K562 (cell line): ENCODE data around the gene EPSTI1. TPM values are rescaled to one million over a fixed set of nuclear protein-coding genes. Genes with fewer than 3 reads are reported as not detected.

Experiments used
- ATAC-seq: fragments of 200-7000 bp; cut with Tn5 transposase; 3 replicates; pipeline ENCODE4 v1.9.1; 2020; ENCODE audit warnings: moderate library complexity
- BruUV-seq: library from RNA; stranded (reverse); fragments of 400-500 nt; replicated peaks from 2 replicates; lab custom pipeline; 2021; lab: Mats Ljungman, UMichigan
- CTCF ChIA-PET: fragments of 300-600 bp; formaldehyde crosslinking; extraction: SDS; loops from one replicate; lab custom pipeline; 2021; ENCODE audit warnings: low intra/inter-chr PET ratio; lab: Yijun Ruan, JAX
- POLR2A ChIA-PET: fragments of 300-600, 350-650 bp; sonication (Branson Sonifier 250); formaldehyde crosslinking; extraction: SDS; loops from one replicate; lab custom pipeline; 2021; ENCODE audit warnings: antibody characterized with exemption, inconsistent platforms; lab: Yijun Ruan, JAX
- DNase-seq, 4 experiments: peaks; one replicate each; pipeline versions ENCODE4 v3.0.0 to v3.0.0-alpha.2; 2011 to 2018; ENCODE audit warnings: low spot score in 3 of 4, mixed read lengths in 3 of 4; ENCODE audit errors: extremely low read depth in 1 of 4
- FAIRE-seq: peaks from 2 replicates; lab custom pipeline; 2011; peaks lifted over from hg19 to GRCh38; lab: Jason Lieb, UNC
- H2AFZ ChIP-seq: 2 replicates; pipeline ENCODE4 v1.6.0; 2011; ENCODE audit warnings: low read depth, low read length, control low read depth, inconsistent platforms
- H3K27ac ChIP-seq: fragments of 200-600 bp; 3 replicates; pipeline ENCODE4 v1.8.0; 2011; ENCODE audit warnings: low read depth, mild to moderate bottlenecking, control low read depth, inconsistent platforms, low read length, moderate library complexity, mixed read lengths; ENCODE audit errors: extremely low read depth
- H3K27me3 ChIP-seq, 2 experiments: fragments of 300-600 bp in 1 of 2; 2 replicates in 1 of 2; 3 replicates in 1 of 2; pipeline versions ENCODE4 v1.6.0 to v1.8.0; 2011; ENCODE audit warnings: inconsistent platforms in 2 of 2, low read length in 2 of 2, mild to moderate bottlenecking in 1 of 2, mixed read lengths in 1 of 2, moderate library complexity in 1 of 2; ENCODE audit not compliant: control insufficient read depth in 2 of 2, insufficient read depth in 2 of 2
- H3K36me3 ChIP-seq: fragments of 300-600 bp; 3 replicates; pipeline ENCODE4 v1.8.0; 2011; ENCODE audit warnings: mild to moderate bottlenecking, low read length, inconsistent platforms; ENCODE audit not compliant: control insufficient read depth, insufficient read depth
- H3K4me1 ChIP-seq, 2 experiments: fragments of 200-600 bp in 1 of 2; replicated peaks in 1 of 2; 2 replicates in 1 of 2; 3 replicates in 1 of 2; pipeline versions ENCODE4 v1.5.1 to v1.8.0; 2011; ENCODE audit warnings: inconsistent platforms in 2 of 2, low read length in 2 of 2, mild to moderate bottlenecking in 1 of 2, mixed read lengths in 1 of 2, moderate library complexity in 1 of 2; ENCODE audit not compliant: control insufficient read depth in 2 of 2, insufficient read depth in 2 of 2
- H3K4me2 ChIP-seq: 2 replicates; pipeline ENCODE4 v1.6.1; 2011; ENCODE audit warnings: low read length, control low read depth, inconsistent platforms, mixed read lengths; ENCODE audit not compliant: insufficient read depth
- H3K4me3 ChIP-seq: fragments of 200-600 bp; sonication (generic), shearing (Covaris generic); 2 replicates; pipeline ENCODE4 v1.5.1; 2016; ENCODE audit warnings: control low read depth, inconsistent platforms
- H3K79me2 ChIP-seq: fragments of 200-600 bp; 3 replicates; pipeline ENCODE4 v1.8.0; 2011; ENCODE audit warnings: low read length, inconsistent platforms; ENCODE audit not compliant: control insufficient read depth, insufficient read depth
- H3K9ac ChIP-seq, 2 experiments: 2 replicates each; pipeline versions ENCODE4 v1.6.0 to v1.6.1; 2011; ENCODE audit warnings: low read depth in 2 of 2, low read length in 2 of 2, control low read depth in 1 of 2, inconsistent platforms in 1 of 2, mild to moderate bottlenecking in 1 of 2, mixed read lengths in 1 of 2; ENCODE audit not compliant: insufficient read depth in 1 of 2
- H3K9me1 ChIP-seq: one replicate; pipeline ENCODE4 v1.6.0; 2011; ENCODE audit warnings: inconsistent platforms, mild to moderate bottlenecking, low read length, moderate library complexity; ENCODE audit not compliant: control insufficient read depth, insufficient read depth
- H3K9me3 ChIP-seq: replicated peaks from 2 replicates; pipeline ENCODE4 v1.5.1; 2011; ENCODE audit warnings: low read depth, low read length, inconsistent platforms; ENCODE audit not compliant: control insufficient read depth, insufficient read depth
- H4K20me1 ChIP-seq: replicated peaks from 2 replicates; pipeline ENCODE4 v1.6.1; 2011; ENCODE audit warnings: low read length, inconsistent platforms, mixed read lengths; ENCODE audit not compliant: control insufficient read depth, insufficient read depth
- CEBPG ChIP-seq, 3 experiments: fragments of 200-800 bp in 1 of 3; sonication (Bioruptor generic) in 1 of 3; sonication (generic) in 1 of 3; formaldehyde crosslinking in 1 of 3; IDR thresholded peaks in 2 of 3; conservative IDR thresholded peaks in 1 of 3; 2 replicates each; pipeline versions ENCODE4 v1.6.1 to v1.8.0; 2016 to 2022; ENCODE audit warnings: missing compliant biosample characterization in 2 of 3, missing genetic modification characterization in 2 of 3, mild to moderate bottlenecking in 1 of 3, missing genetic modification reagents in 1 of 3
- E2F4 ChIP-seq: sonication (generic); formaldehyde crosslinking; IDR thresholded peaks from 2 replicates; pipeline ENCODE4 v1.8.0; 2022; ENCODE audit warnings: mild to moderate bottlenecking, low read depth, missing genetic modification reagents
- KDM2B ChIP-seq: fragments of 250-450 bp; sonication (Bioruptor Pico); IDR thresholded peaks from 2 replicates; pipeline ENCODE4 v1.8.0; 2021; ENCODE audit warnings: mild to moderate bottlenecking, moderate library complexity
- PTRF ChIP-seq: fragments of 450-650 bp; IDR thresholded peaks from 2 replicates; pipeline ENCODE4 v1.6.1; 2016; ENCODE audit warnings: mild to moderate bottlenecking, missing genetic modification characterization, missing compliant biosample characterization
- THRAP3 ChIP-seq: fragments of 450-650 bp; IDR thresholded peaks from 2 replicates; pipeline ENCODE4 v1.6.1; 2016; ENCODE audit warnings: mild to moderate bottlenecking, inconsistent platforms, borderline replicate concordance
- ZFPM2 ChIP-seq: fragments of 250-450 bp; sonication (Bioruptor Pico); IDR thresholded peaks from 2 replicates; pipeline ENCODE4 v1.5.1; 2022; ENCODE audit warnings: mild to moderate bottlenecking
- WGBS: fragments of 100-300 bp; shearing (Covaris generic); methylation state at CpG from one replicate; pipeline ENCODE4 v1.1.6; 2016; ENCODE audit warnings: low coverage, mixed read lengths; ENCODE audit not compliant: insufficient coverage; ENCODE audit errors: missing lambda C conversion rate; 5-methylcytosine and 5-hydroxymethylcytosine counted together
- in situ Hi-C: fragments of 300-500 bp; cut with MboI; formaldehyde crosslinking; loops from 4 replicates; pipeline ENCODE4 v1.15.0; 2018; ENCODE audit warnings: inconsistent platforms, mixed read lengths
- intact Hi-C: fragments of 100-400 bp; cut with micrococcal nuclease; formaldehyde crosslinking; loops from 2 replicates; pipeline ENCODE4 v1.14.2; 2022
- polyA plus RNA-seq, 8 experiments: library from polyadenylated mRNA; depleted of rRNA in 4 of 8; stranded (reverse) in 5 of 8; unstranded in 3 of 8; fragments of >200 nt; fragmentation: Nextera tagmentation in 2 of 8; fragmentation: Illumina TruSeq in 1 of 8; extraction: Ambion mirVana in 2 of 8; extraction: Trizol in 1 of 8; gene quantifications; 2 replicates each; pipeline versions ENCODE4 v1.2.1 to v1.2.3, GENCODE V29; 2011 to 2014; ENCODE audit warnings: inconsistent platforms in 1 of 8, missing spikeins in 1 of 8
- total RNA-seq, 7 experiments: library from RNA; depleted of rRNA in 6 of 7; stranded (reverse); fragments of >200 nt in 6 of 7; fragmentation: Illumina TruSeq in 2 of 7; extraction: Trizol in 2 of 7; gene quantifications; 2 replicates each; pipeline versions ENCODE4 v1.2.1 to v1.2.3, GENCODE V29; 2011 to 2021; ENCODE audit warnings: low replicate concordance in 1 of 7

Gene EPSTI1
- total and polyA plus RNA-seq, 9 of the 15 experiments (the other 6 are each of a cell fraction or from before 2014, with no cell fraction given): 0.18 to 1.0 TPM; not detected in 7

GRCh38 chr13:42929886-42930535, 62.0 kb downstream of the EPSTI1 start:
- Histone ChIP-seq H3K36me3 (no peaks in the 10 kb centered on the region), H3K4me1 (no peaks in the 10 kb centered on the region), H3K4me3 (no peak overlapping the region), H2AFZ (no peak overlapping the region), H3K9me3 (no peaks in the 10 kb centered on the region), H4K20me1 (no peaks in the 10 kb centered on the region), H3K27ac (no peak overlapping the region), H3K79me2 (no peaks in the 10 kb centered on the region), H3K9me1 (no peaks in the 10 kb centered on the region), H3K4me2 (no peak overlapping the region), H3K27me3 (no peaks in the 10 kb centered on the region), H3K9ac (no peak overlapping the region)
- FAIRE-seq (no peak), DNase-seq (no peak), ATAC-seq (no peak)
- ChIA-PET CTCF (no interaction called here), POLR2A (no interaction called here)
- WGBS: 3% methylated on average over 3 of the region's 3 CpGs
- no peak for TF ChIP-seq CEBPG (CRISPR knock-in tag; IDR thresholded peaks at IDR 0.05)
- TF ChIP-seq CEBPG (tag; conservative IDR thresholded peaks at IDR 0.05 in 1 of 2, IDR thresholded peaks at IDR 0.05 in 1 of 2): no peak
- no peak for TF ChIP-seq ZFPM2
- no peak for TF ChIP-seq PTRF
- no peak for TF ChIP-seq KDM2B (CRISPR knock-in tag)
- no peak for TF ChIP-seq E2F4 (CRISPR knock-in tag)
- no peak for TF ChIP-seq THRAP3
- in situ Hi-C loops (no loop called here), intact Hi-C loops (no loop called here)
- BruUV-seq: no TSS peak
